ENCODE results near the gene ZNF384. TPM values are rescaled to one million over a fixed set of nuclear protein-coding genes. Genes with fewer than 3 reads are reported as not detected.
A peak's percentile ranks its signal among the peaks of the same experiment; 100 is the strongest.

The ZNF384 gene
- total and polyA plus RNA-seq, 2 of the 8 experiments (the other 6 are each of a cell fraction or from before 2014, with no cell fraction given) = 59.0 to 59.6 TPM

DNA sequence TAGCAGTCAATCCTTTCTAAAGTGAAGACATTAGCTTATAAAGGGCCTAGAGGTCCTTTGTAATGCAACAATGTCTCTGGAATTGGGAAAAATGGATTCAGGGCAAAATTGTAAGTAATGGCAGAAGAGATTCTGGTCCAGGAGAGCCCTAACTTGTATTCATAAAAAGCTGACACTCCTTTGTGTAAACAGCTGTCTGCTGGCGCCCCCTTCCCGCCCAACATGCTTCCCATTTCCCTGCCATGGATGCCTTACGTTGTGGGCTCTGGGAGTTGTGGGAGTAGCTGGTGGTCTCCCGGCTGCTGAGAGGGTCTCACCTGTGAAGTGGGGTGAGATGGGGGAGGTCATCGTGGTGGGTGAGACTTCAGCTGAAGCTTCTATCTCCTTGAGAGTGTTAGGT, 44.3 kb downstream of the ZNF384 start:
- 54% methylated on average over 5 of the region's 5 CpGs; no CpG with 5 or more reads in 1 of the 2 experiments for WGBS, 2 experiments (ENCODE audit: extremely low coverage in 1 of 2, insufficient coverage in 1 of 2, insufficient read length in 1 of 2, insufficient replicate concordance in 2 of 2, low coverage in 1 of 2, low lambda C conversion rate in 2 of 2, missing lambda C conversion rate in 1 of 2)
- DNase-seq (ENCODE audit: low read depth in 1 of 2, low spot score in 2 of 2) = peak in 1 of 2 experiments; percentile 53
- no peak overlapping the region for H3K4me3 ChIP-seq (ENCODE audit: extremely low read depth in 1 of 4, insufficient read depth in 2 of 4, low read depth in 3 of 4, low read length in 4 of 4)
- H3K23ac ChIP-seq (ENCODE audit: insufficient read length) = no peak overlapping the region
- no peak overlapping the region for H4K8ac ChIP-seq (ENCODE audit: extremely low read depth, insufficient read depth, low read length)
- no peak overlapping the region for H2AK5ac ChIP-seq (ENCODE audit: low read depth, low read length)
- H3K18ac ChIP-seq (ENCODE audit: extremely low read depth, low read length) = no peak overlapping the region
- no peak overlapping the region for H2BK120ac ChIP-seq (replicated peaks; ENCODE audit: low read depth, low read length)
- no peak overlapping the region for H3K56ac ChIP-seq (replicated peaks; ENCODE audit: insufficient read length, low read depth, low read length)
- H3K9ac ChIP-seq (replicated peaks in 1 of 4; ENCODE audit: extremely low read depth in 1 of 4, low read depth in 3 of 4, low read length in 3 of 4) = no peak overlapping the region
- no peak overlapping the region for H4K5ac ChIP-seq (ENCODE audit: insufficient read length, low read depth, low read length)
- peaks cover 3 to 7% (median 6%) of the 10 kb centered on the region in 4 experiments; a peak in 4 of 7 replicates for H3K27me3 ChIP-seq (replicated peaks in 1 of 4; ENCODE audit: control insufficient read depth in 3 of 4, extremely low read depth in 1 of 4, insufficient read depth in 3 of 4, low read length in 3 of 4)
- ChIA-PET POLR2A (ENCODE audit: partially characterized antibody) (interaction anchor here (0.7 to 3.3 kb wide), 11 partner anchors 10 to 111 kb away, joined by 3 to 18 read pairs (median 4); partner anchors contain the start of genes GAPDH, LPAR5 and ZNF384), CTCF (ENCODE audit: partially characterized antibody) (interaction anchor here (0.7 to 6.3 kb wide), 23 partner anchors 10 to 221 kb away, joined by 3 to 146 read pairs (median 4); partner anchors contain the start of genes LPAR5, MLF2 and ZNF384)
- 0 out of 2 replicates have a peak overlapping the region, but pooled peaks have one; percentile 72 for H2AFZ ChIP-seq (ENCODE audit: low read length)
- no peak overlapping the region for H3K4ac ChIP-seq (replicated peaks; ENCODE audit: insufficient read length, low read depth, low read length)
- H2BK20ac ChIP-seq (ENCODE audit: low read length) = no peak overlapping the region
- no peaks in the 10 kb centered on the region for H3K79me1 ChIP-seq (ENCODE audit: low read depth, low read length)
- no peak overlapping the region for H3K4me2 ChIP-seq (ENCODE audit: insufficient read depth in 1 of 2, low read depth in 2 of 2, low read length in 2 of 2)
- H3K9me3 ChIP-seq (ENCODE audit: insufficient read depth in 2 of 2, low read depth in 1 of 2, low read length in 1 of 2) = no peaks in the 10 kb centered on the region
- H2BK12ac ChIP-seq (ENCODE audit: low read depth, low read length) = 0 out of 2 replicates have a peak overlapping the region, but pooled peaks have one; percentile 76
- TF ChIP-seq CEBPB (IDR thresholded peaks at IDR 0.05; ENCODE audit: low read depth, low read length) (no peak), RAD21 (IDR thresholded peaks at IDR 0.05 in 1 of 2, conservative IDR thresholded peaks at IDR 0.05 in 1 of 2; ENCODE audit: low read depth in 2 of 2, low read length in 2 of 2) (peak; percentile 66 to 74)
- TF ChIP-seq, protein P1, sequence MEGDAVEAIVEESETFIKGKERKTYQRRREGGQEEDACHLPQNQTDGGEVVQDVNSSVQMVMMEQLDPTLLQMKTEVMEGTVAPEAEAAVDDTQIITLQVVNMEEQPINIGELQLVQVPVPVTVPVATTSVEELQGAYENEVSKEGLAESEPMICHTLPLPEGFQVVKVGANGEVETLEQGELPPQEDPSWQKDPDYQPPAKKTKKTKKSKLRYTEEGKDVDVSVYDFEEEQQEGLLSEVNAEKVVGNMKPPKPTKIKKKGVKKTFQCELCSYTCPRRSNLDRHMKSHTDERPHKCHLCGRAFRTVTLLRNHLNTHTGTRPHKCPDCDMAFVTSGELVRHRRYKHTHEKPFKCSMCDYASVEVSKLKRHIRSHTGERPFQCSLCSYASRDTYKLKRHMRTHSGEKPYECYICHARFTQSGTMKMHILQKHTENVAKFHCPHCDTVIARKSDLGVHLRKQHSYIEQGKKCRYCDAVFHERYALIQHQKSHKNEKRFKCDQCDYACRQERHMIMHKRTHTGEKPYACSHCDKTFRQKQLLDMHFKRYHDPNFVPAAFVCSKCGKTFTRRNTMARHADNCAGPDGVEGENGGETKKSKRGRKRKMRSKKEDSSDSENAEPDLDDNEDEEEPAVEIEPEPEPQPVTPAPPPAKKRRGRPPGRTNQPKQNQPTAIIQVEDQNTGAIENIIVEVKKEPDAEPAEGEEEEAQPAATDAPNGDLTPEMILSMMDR (IDR thresholded peaks at IDR 0.05; ENCODE audit: control extremely low read depth in 1 of 3, insufficient read depth in 1 of 3, low read depth in 1 of 3, low read length in 3 of 3) = peak; percentile 48 to 64 (median 63)
- TF ChIP-seq, protein P2, sequence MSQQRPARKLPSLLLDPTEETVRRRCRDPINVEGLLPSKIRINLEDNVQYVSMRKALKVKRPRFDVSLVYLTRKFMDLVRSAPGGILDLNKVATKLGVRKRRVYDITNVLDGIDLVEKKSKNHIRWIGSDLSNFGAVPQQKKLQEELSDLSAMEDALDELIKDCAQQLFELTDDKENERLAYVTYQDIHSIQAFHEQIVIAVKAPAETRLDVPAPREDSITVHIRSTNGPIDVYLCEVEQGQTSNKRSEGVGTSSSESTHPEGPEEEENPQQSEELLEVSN (IDR thresholded peaks at IDR 0.05) = peak; percentile 51
- no peak overlapping the region for H2BK5ac ChIP-seq (ENCODE audit: low read depth, low read length)
- no peaks in the 10 kb centered on the region; a peak in 1 of 8 replicates for H3K36me3 ChIP-seq (ENCODE audit: control insufficient read depth in 2 of 4, insufficient read depth in 4 of 4, low read length in 3 of 4)
- peak; percentile 66 for FAIRE-seq
- peaks cover 4% of the 10 kb centered on the region; the same call in 1 of the 2 replicates for H3K23me2 ChIP-seq (ENCODE audit: low read depth, low read length)
- H4K20me1 ChIP-seq (replicated peaks in 1 of 2; ENCODE audit: control insufficient read depth in 1 of 2, insufficient read depth in 2 of 2, low read length in 2 of 2) = no peaks in the 10 kb centered on the region
- no peak overlapping the region for H3K14ac ChIP-seq (ENCODE audit: insufficient read length)
- peaks cover 0 to 5% (median under 1%) of the 10 kb centered on the region in 4 experiments; a peak in 2 of 7 replicates for H3K4me1 ChIP-seq (replicated peaks in 1 of 4; ENCODE audit: control insufficient read depth in 3 of 4, insufficient read depth in 4 of 4, low read length in 3 of 4)
- H4K91ac ChIP-seq (replicated peaks; ENCODE audit: insufficient read length, low read length) = no peak overlapping the region
- no peak overlapping the region for H3K27ac ChIP-seq (ENCODE audit: low read depth, low read length)
- H3K79me2 ChIP-seq (ENCODE audit: control insufficient read depth in 1 of 2, insufficient read depth in 2 of 2, low read length in 2 of 2) = no peaks in the 10 kb centered on the region
- H2BK15ac ChIP-seq (ENCODE audit: low read length) = peak overlapping the region; percentile 89; the same call in 1 of the 2 replicates

Data from H1 (cell line).